Common myeloid progenitor, CD34-positive (primary cell): ENCODE data around the gene SEPTIN2.
"Not testable (repeated sequence)": the region's sequence is repeated elsewhere in the genome, so short reads cannot be mapped to it uniquely, and the experiment has no call there.

Source experiments
- CTCF ChIA-PET: fragments of 350-600 bp; sonication (Branson Sonifier 250); formaldehyde crosslinking; loops from one replicate; lab custom pipeline; 2021; ENCODE audit warnings: antibody characterized with exemption; lab: Charles Lee
- POLR2A ChIA-PET: fragments of 350-600 bp; sonication (Branson Sonifier 250); formaldehyde crosslinking; loops from one replicate; lab custom pipeline; 2021; ENCODE audit warnings: antibody characterized with exemption; lab: Charles Lee
- DNase-seq, 3 donors: peaks; one replicate each; pipeline versions ENCODE4 v3.0.0 to v3.0.0-alpha.2; 2013
- H3K27ac ChIP-seq, 2 experiments: 1 replicate in 1 of 2; 2 replicates in 1 of 2; pipeline ENCODE4 v1.7.0; 2013; ENCODE audit warnings: inconsistent platforms in 2 of 2, low read length in 2 of 2, mild to moderate bottlenecking in 2 of 2, low read depth in 1 of 2, moderate library complexity in 1 of 2; ENCODE audit not compliant: severe bottlenecking in 2 of 2, insufficient read depth in 1 of 2, poor library complexity in 1 of 2
- H3K27me3 ChIP-seq, 5 experiments: replicated peaks in 2 of 5; 1 replicate in 3 of 5; 2 replicates in 2 of 5; pipeline versions ENCODE4 v1.6.1 to v1.7.0; 2013; ENCODE audit warnings: low read length in 4 of 5, mild to moderate bottlenecking in 2 of 5, moderate library complexity in 2 of 5, inconsistent platforms in 1 of 5; ENCODE audit not compliant: insufficient read depth in 5 of 5, control insufficient read depth in 4 of 5
- H3K36me3 ChIP-seq, 4 experiments: 1 replicate in 2 of 4; 2 replicates in 2 of 4; pipeline versions ENCODE4 v1.6.1 to v1.7.0; 2013; ENCODE audit warnings: low read length in 3 of 4, control low read depth in 1 of 4, mild to moderate bottlenecking in 1 of 4; ENCODE audit not compliant: control insufficient read depth in 4 of 4, insufficient read depth in 4 of 4
- H3K4me1 ChIP-seq, 4 experiments: 1 replicate in 3 of 4; 2 replicates in 1 of 4; pipeline versions ENCODE4 v1.6.1 to v1.7.1; 2013; ENCODE audit warnings: low read length in 3 of 4, mild to moderate bottlenecking in 3 of 4, control low read depth in 1 of 4, inconsistent platforms in 1 of 4, moderate library complexity in 1 of 4; ENCODE audit not compliant: control insufficient read depth in 4 of 4, insufficient read depth in 4 of 4; ENCODE audit errors: control extremely low read depth in 1 of 4
- H3K4me3 ChIP-seq, 7 experiments: 1 replicate in 4 of 7; 2 replicates in 3 of 7; pipeline versions ENCODE4 v1.5.1 to v1.7.0; 2013; ENCODE audit warnings: mild to moderate bottlenecking in 7 of 7, low read length in 6 of 7, moderate library complexity in 6 of 7, inconsistent platforms in 2 of 7, low read depth in 2 of 7, control low read depth in 1 of 7; ENCODE audit not compliant: insufficient read depth in 4 of 7, control insufficient read depth in 1 of 7; ENCODE audit errors: extremely low read depth in 1 of 7
- H3K9me3 ChIP-seq, 5 experiments: 1 replicate in 4 of 5; 2 replicates in 1 of 5; pipeline versions ENCODE4 v1.6.1 to v1.7.1; 2013; ENCODE audit warnings: low read length in 4 of 5, mild to moderate bottlenecking in 2 of 5, inconsistent platforms in 1 of 5, low read depth in 1 of 5, moderate library complexity in 1 of 5; ENCODE audit not compliant: control insufficient read depth in 4 of 5, insufficient read depth in 2 of 5; ENCODE audit errors: control extremely low read depth in 1 of 5
- WGBS: methylation state at CpG from one replicate; pipeline ENCODE4 v1.1.5; 2013; ENCODE audit not compliant: insufficient coverage; 5-methylcytosine and 5-hydroxymethylcytosine counted together

Gene SEPTIN2

GRCh38 chr2:241376808-241377207, 61.1 kb downstream of the SEPTIN2 start:
- 100% methylated on average over 2 of the region's 2 CpGs for WGBS
- Histone ChIP-seq H3K27me3 (no peaks in the 10 kb centered on the region), H3K36me3 (peaks cover 3 to 12% (median 4%) of the 10 kb centered on the region in 4 experiments), H3K9me3 (no peaks in the 10 kb centered on the region), H3K27ac (no peak overlapping the region), H3K4me1 (peaks cover 0 to 5% (median 0%) of the 10 kb centered on the region in 4 experiments), H3K4me3 (no peak overlapping the region)
- DNase-seq, result no peak
- CTCF ChIA-PET, result no interaction called here
- POLR2A ChIA-PET, result no interaction called here

DNA sequence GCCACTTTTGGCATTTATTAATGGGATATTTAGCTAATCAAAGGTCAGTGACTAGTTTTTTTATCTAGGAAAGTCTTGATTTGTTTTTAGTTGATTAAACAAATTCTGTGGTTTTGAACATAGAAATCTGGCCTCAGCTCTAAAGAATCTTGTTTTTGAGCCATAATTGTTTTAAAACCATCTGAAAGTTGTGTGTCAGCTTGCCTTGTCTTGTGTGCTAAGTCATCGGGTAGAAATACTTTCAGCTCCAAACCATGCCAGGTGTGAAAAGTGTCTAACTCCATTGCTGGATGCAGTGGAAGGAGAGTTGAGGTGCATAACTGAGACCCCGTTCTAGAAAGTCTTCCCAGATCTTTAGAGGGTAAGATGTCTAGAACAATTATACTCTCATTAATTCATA, 63.1 kb downstream of the SEPTIN2 start:
- no peak for DNase-seq
- H3K36me3 ChIP-seq, result peaks cover 3 to 21% (median 4%) of the 10 kb centered on the region in 4 experiments
- 80% methylated on average over 1 of the region's 2 CpGs for WGBS
- no peak overlapping the region for H3K4me3 ChIP-seq
- H3K4me1 ChIP-seq, result peaks cover 0 to 6% (median 0%) of the 10 kb centered on the region in 4 experiments
- ChIA-PET POLR2A (no interaction called here), CTCF (no interaction called here)
- H3K27me3 ChIP-seq, result no peaks in the 10 kb centered on the region
- no peak overlapping the region for H3K27ac ChIP-seq
- H3K9me3 ChIP-seq, result no peaks in the 10 kb centered on the region

DNA sequence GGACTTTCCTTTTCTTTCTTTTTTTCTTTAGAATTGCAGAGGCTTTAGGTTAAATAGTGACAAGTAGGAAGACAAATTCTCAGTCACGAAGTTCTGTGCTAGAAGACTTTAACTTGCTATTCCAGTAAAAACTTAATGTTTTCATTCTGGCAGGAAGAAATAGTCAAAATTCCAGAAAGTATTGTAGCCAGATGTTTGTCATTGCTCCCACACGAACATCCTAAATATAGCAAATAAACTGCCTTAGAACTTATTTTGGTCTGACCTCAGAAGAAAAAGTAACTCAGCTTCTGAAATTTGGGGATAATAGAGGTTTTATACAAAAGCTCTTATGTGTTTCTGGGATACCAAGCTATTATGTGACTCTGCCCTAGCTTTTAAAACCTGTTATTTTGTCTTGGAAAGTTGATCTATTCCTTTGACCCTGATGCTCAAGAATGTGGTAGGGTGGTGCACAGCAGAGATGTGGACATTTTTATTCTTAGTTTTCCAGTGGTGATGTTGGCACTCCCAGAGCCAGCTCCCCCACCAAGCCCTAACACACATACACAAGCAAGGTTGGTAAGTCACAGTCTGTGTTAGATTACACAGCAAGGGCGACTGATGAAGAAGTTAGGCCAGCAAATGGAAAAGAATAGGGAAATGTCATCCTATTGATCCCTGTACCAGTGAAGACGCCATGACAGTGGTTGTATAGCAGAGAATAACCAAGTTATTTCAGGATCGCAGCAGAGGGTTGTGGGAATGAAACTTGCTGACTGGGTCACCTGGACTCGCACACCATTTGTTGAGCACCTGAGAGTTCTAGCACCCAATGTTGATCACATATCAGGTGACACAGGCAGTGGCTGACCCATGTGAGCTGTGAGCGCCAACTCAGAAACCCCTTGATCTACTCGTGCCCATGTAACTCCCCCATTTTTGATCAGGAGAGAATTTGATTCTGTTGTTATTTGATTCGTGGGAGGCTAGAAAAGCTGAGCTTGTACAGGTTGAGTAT, 64.1 kb downstream of the SEPTIN2 start:
- Histone ChIP-seq H3K4me1 (peaks cover 0 to 6% (median 0%) of the 10 kb centered on the region in 4 experiments), H3K36me3 (peaks cover 3 to 21% (median 4%) of the 10 kb centered on the region in 4 experiments), H3K27me3 (no peaks in the 10 kb centered on the region), H3K4me3 (no peak overlapping the region), H3K27ac (no peak overlapping the region), H3K9me3 (no peaks in the 10 kb centered on the region)
- 98% methylated on average over 5 of the region's 9 CpGs for WGBS
- DNase-seq, result no peak
- ChIA-PET CTCF (no interaction called here), POLR2A (no interaction called here)

GRCh38 chr2:241381872-241382271, 66.1 kb downstream of the SEPTIN2 start:
- Histone ChIP-seq H3K36me3 (peaks cover 0 to 12% (median under 1%) of the 10 kb centered on the region in 4 experiments), H3K4me3 (no peak overlapping the region), H3K9me3 (no peaks in the 10 kb centered on the region), H3K27me3 (no peaks in the 10 kb centered on the region), H3K4me1 (peaks cover 0 to 6% (median 0%) of the 10 kb centered on the region in 4 experiments), H3K27ac (no peak overlapping the region)
- WGBS, result 0% methylated on average over 2 of the region's 4 CpGs
- peak; percentile 14 to 64 (median 52) for DNase-seq
- POLR2A ChIA-PET, result no interaction called here
- CTCF ChIA-PET, result interaction anchor here (0.9 to 1.4 kb wide), 4 partner anchors 14 to 24 kb away, joined by 3 to 4 read pairs (median 4); no protein-coding TSS in a partner anchor

- WGBS, result 100% methylated on average over 5 of the region's 7 CpGs
- CTCF ChIA-PET, result interaction anchor here (1.2 to 1.4 kb wide), 2 partner anchors 15 to 33 kb away, joined by 3 read pairs; no protein-coding TSS in a partner anchor
- H3K9me3 ChIP-seq, H3K27me3 ChIP-seq, POLR2A ChIA-PET, H3K4me3 ChIP-seq, DNase-seq, H3K36me3 ChIP-seq, H3K27ac ChIP-seq, H3K4me1 ChIP-seq: not testable (repeated sequence)
Observed at GRCh38 chr2:241385450-241385849, 69.7 kb downstream of the SEPTIN2 start.

- no peak overlapping the region for H3K27ac ChIP-seq
- H3K9me3 ChIP-seq, result no peaks in the 10 kb centered on the region
- peaks cover 0 to 9% (median 0%) of the 10 kb centered on the region in 4 experiments for H3K36me3 ChIP-seq
- 99% methylated on average over 6 of the region's 6 CpGs for WGBS
- peaks cover 0 to 4% (median 0%) of the 10 kb centered on the region in 4 experiments for H3K4me1 ChIP-seq
- H3K4me3 ChIP-seq, result no peak overlapping the region
- POLR2A ChIA-PET, result no interaction called here
- CTCF ChIA-PET, result interaction anchor here (1.2 kb wide), 1 partner anchor 16 kb away, joined by 3 read pairs; no protein-coding TSS in a partner anchor
- H3K27me3 ChIP-seq, result no peaks in the 10 kb centered on the region
- peak in 2 of 3 donors; percentile 7 to 30 for DNase-seq
Observed at GRCh38 chr2:241386519-241386918, 70.8 kb downstream of the SEPTIN2 start.

GRCh38 chr2:241389697-241390096, 74.0 kb downstream of the SEPTIN2 start:
- Histone ChIP-seq H3K4me3 (no peak overlapping the region), H3K27ac (no peak overlapping the region), H3K4me1 (no peaks in the 10 kb centered on the region), H3K36me3 (peaks cover 0 to 1% (median 0%) of the 10 kb centered on the region in 4 experiments), H3K9me3 (no peaks in the 10 kb centered on the region), H3K27me3 (no peaks in the 10 kb centered on the region)
- 100% methylated on average over 1 of the region's 2 CpGs for WGBS
- ChIA-PET POLR2A (no interaction called here), CTCF (interaction anchor here (1.2 kb wide), 1 partner anchor 12 kb away, joined by 3 read pairs; no protein-coding TSS in a partner anchor)
- no peak for DNase-seq
